NCI-H524 (cell line): Measurements from ENCODE around the gene CADM4.

Experiments
- DNase-seq, 2 experiments: peaks; one replicate each; lab custom pipeline; 2025; lab: John Stamatoyannopoulos, UW

Gene CADM4

DNA sequence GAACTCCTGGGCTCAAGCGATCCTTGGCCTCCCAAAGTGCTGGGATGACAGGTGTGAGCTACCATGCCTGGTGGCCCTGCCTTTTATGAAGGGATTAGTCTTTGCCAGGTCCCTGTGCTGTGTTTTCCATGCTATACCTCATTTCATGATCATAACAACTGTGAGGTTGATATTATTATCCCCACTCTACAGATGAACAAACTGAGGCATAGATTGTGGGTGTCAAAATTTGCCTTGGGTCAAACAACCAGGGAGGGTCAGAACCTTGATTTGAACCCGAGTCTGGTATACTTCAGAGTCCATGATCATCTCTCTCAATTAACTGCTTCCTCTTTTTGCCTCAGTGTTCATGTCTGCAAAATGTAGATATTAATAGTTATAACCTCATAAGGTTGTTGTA lies 57.2 kb downstream of the CADM4 start:
- DNase-seq: no peak

DNA sequence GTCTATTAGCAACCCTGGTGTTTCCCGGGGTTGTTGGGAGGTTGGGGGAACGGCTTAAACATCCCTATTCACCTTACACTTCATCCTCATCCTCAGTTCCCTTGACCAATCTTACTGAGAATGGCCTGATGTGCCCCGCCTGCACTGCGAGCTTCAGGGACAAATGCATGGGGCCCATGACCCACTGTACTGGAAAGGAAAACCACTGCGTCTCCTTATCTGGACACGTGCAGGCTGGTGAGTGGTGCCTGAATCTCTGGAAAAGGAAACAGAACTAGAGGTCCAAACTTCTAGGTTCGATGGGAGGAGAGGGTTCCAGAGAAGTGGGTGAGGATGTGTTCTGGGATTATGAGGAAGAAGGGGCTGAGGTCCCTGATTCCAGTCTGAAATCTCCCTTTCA lies 58.2 kb downstream of the CADM4 start:
- DNase-seq: no peak

DNA sequence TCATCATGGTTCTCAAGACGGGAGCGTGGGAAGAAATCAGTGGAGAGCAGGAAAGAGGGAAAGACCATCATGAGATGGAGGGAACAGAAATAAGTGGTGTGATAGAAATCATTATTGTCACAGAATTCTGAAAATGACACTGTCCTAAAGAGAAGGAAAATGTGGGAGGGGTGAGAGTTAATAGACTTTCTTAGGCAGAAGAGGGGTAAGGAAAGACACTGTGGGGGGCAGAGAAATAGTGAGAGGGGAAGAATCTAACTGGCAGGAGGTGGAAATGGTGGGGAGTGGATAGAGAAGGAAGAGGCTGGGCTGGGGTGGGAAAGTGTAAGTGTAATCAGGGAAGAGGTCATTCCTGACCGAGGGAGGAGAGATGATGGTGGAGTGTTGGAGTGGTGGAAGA lies 60.9 kb downstream of the CADM4 start:
- DNase-seq: no peak

DNA sequence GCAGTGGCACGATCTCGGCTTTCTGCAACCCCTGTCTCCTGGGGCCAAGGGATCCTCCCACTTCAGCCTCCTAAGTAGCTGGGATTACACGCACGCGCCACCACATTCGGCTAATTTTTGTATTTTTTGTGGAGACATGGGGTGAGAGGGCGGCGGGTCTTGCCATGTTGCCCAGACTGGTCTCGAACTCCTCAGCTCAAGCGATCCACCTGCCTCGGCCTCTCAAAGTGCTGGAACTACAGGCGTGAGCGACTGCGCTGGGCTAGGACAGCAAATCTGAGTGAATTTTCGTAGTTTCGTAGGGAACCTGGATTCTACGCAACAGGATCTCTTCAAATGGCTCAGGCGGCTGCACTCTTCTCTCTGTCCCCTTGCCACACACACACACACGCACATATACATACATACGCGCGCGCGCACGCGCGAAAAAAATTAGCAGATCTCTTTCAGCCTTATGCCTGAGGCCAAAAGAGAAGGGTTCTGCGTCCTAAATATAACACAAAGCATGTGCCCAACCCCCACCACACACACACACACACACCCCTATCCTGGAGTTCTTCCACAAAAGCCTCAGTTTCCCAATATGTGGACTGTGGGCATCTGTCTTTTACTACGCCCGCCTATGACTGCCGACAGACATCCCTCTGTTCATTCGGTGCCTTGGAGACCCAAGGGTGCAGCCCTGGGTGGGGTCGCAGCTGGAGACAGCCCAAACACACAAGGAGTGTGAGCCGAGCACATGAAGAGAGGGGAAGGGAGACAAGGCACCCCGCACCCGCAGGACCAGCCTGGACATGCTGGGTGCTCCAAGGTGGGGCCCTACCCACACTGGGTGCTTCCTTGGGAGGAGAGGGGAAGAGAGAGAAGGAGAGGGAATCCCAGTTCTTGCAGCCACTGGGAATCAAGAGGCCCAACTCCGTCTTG lies 63.4 kb downstream of the CADM4 start:
- no peak for DNase-seq

DNA sequence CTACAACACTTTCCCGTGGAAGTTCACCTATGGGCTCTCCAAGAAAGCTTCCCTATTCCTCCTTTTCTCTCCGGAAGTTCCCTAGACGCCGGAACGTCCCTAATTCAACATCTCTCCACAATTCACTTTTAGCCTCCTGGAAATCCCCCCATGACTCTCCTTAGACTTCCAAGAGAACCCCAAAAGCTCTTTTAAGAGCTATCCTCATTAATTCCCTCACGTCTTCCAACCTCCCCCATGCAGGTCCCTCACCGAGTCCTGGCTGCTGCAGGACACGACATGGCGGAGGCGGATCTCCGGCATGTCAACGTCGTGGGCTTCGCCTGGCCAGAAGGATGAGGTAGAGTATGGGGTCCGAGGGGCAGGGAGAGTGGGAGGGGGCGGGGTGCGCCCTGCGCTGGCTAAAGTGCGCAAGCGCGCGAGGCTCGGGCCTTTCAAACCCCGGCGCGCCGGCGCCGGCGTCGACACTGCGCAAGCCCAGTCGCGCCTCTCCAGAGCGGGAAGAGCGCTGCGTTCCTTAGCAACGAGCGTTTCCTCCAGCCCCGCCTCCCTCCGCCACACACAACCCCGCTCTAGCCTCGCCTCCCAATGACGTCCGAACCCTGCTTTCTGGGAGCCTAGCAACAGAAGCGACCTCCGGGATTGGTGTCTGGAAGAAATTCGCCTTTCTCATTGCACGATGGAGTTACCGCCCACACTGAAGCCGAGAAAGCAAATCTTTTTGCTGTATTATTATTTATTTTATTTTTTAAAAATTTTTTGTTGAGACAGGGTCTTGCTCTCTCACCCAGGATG lies 64.3 kb downstream of the CADM4 start, which contains the start of the genes PINLYP and XRCC1:
Gene PINLYP, plus strand, starts transcription at position 646 of the 795 bp plus-strand sequence. CDS start 1,391 bp downstream, outside the sequence.
Gene XRCC1, minus strand, starts transcription at position 372 of the 795 bp plus-strand sequence. Its CDS starts 69 bp downstream, at position 303.
- peak; percentile 91 to 96 for DNase-seq

DNA sequence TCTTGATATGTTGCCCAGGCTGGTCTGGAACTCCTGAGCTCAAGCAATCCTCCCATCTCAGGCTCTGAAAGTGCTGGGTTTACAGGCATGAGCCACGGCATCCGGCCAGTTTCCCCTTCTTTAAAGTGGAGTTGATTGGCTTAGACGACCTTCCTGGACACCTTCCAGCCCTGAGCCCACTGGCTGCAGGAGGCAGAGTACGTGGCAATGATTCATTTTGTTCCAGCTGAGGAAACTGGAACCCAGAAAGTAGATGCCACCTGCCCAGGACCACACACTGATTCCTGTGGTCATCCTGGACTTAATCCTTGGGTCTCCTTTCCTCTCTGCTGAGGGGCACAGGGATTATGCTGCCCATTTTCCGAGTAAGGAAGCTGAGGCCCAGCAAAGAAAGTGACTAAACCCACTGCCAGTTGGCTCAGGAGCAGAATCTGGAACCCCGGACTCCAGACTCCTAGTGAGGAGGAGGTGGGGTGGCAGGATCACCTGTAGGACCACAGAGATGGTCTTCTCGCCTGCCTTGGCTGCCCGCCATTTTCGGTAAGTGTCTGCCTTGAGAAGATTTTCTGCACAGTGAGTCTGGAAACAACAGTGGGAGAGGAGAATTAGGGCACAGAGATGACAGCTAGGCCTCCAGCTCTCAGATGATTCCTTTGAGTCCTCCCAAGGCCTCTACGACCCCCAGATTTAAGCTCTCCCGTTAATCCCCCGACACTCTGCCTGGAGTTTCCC lies 65.1 kb downstream of the CADM4 start:
- DNase-seq: no peak
